Measurements from ENCODE around the gene MRPL52.

- no peak for TF ChIP-seq CTCF (conservative IDR thresholded peaks at IDR 0.05)
- no peak for TF ChIP-seq ZFX (IDR thresholded peaks at IDR 0.05)
Observed at GRCh38 chr14:22830443-22831010, 840 bp downstream of the MRPL52 start.
